Measurements from ENCODE around the gene SRSF2. TPM values are rescaled to one million over a fixed set of nuclear protein-coding genes. Genes with fewer than 3 reads are reported as not detected.

Gene SRSF2
- total and polyA plus RNA-seq, 9 of the 15 experiments (the other 6 are each of a cell fraction or from before 2014, with no cell fraction given) = 161 to 583 (median 393) TPM

GRCh38 chr17:76691379-76692191, 45.5 kb downstream of the SRSF2 start (continued):
- TF ChIP-seq MGA (IDR thresholded peaks at IDR 0.05) (no peak), TFE3 (CRISPR knock-in tag; IDR thresholded peaks at IDR 0.05) (no peak), LCOR (CRISPR knock-in tag; IDR thresholded peaks at IDR 0.05) (no peak), PHF20 (IDR thresholded peaks at IDR 0.05; ENCODE audit: partially characterized antibody) (no peak), ZNF12 (CRISPR knock-in tag; IDR thresholded peaks at IDR 0.05) (no peak), CCAR2 (IDR thresholded peaks at IDR 0.05; ENCODE audit: low read depth, low read length) (no peak), POLR3G (IDR thresholded peaks at IDR 0.05; ENCODE audit: extremely low read depth, insufficient read length, insufficient replicate concordance) (no peak), SUPT5H (IDR thresholded peaks at IDR 0.05) (no peak), NR0B1 (IDR thresholded peaks at IDR 0.05; ENCODE audit: partially characterized antibody) (no peak)

All from K562 (cell line).